ENCODE data around the gene OR2M2.

The OR2M2 gene

GRCh38 chr1:248196965-248197364 is 22.3 kb downstream of the OR2M2 start, which contains the start of gene OR2M3:
TSS of gene OR2M3 (plus strand) at chr1:248197265. CDS start at chr1:248203068, 5,803 bp downstream.
- H3K27me3 ChIP-seq (ENCODE audit: low read length), result no peaks in the 10 kb centered on the region
- H3K4me2 ChIP-seq (ENCODE audit: low read depth, low read length, poor library complexity, severe bottlenecking), result no peak within 1 kb of the TSS
- H3K9me2 ChIP-seq (replicated peaks; ENCODE audit: insufficient read depth, low read length), result no peaks in the 10 kb centered on the region
- no peaks in the 10 kb centered on the region for H3K79me2 ChIP-seq (ENCODE audit: insufficient read depth, low read length)
- no peak within 1 kb of the TSS for H3K4me3 ChIP-seq (ENCODE audit: insufficient read depth, low read length, poor library complexity, severe bottlenecking)
- no peaks in the 10 kb centered on the region for H3F3A ChIP-seq (ENCODE audit: insufficient read depth)
- H3K36me3 ChIP-seq (ENCODE audit: low read length), result no peaks in the 10 kb centered on the region
- no peaks in the 10 kb centered on the region for H4K20me1 ChIP-seq (ENCODE audit: low read depth, low read length)
- no peaks in the 10 kb centered on the region for H3K9me3 ChIP-seq (ENCODE audit: insufficient read depth, low read length)
- H2AFZ ChIP-seq (ENCODE audit: low read depth, low read length, severe bottlenecking), result no peak within 1 kb of the TSS
- H3K27ac ChIP-seq (ENCODE audit: low read depth, low read length), result no peak within 1 kb of the TSS
- H3K9ac ChIP-seq (ENCODE audit: low read length), result no peak within 1 kb of the TSS
- no peak for TF ChIP-seq CTCF (IDR thresholded peaks at IDR 0.05; ENCODE audit: insufficient read depth, low read length, poor library complexity, severe bottlenecking)
- no peak for TF ChIP-seq EZH2phosphoT487 (conservative IDR thresholded peaks at IDR 0.05; ENCODE audit: low read length)

GRCh38 chr1:248215880-248216279 is 41.3 kb downstream of the OR2M2 start:
- TF ChIP-seq CTCF (IDR thresholded peaks at IDR 0.05; ENCODE audit: insufficient read depth, low read length, poor library complexity, severe bottlenecking) (no peak), EZH2phosphoT487 (conservative IDR thresholded peaks at IDR 0.05; ENCODE audit: low read length) (no peak)
- H3K27ac ChIP-seq (ENCODE audit: low read depth, low read length), result no peak overlapping the region
- no peak overlapping the region for H3K9ac ChIP-seq (ENCODE audit: low read length)
- H3K27me3 ChIP-seq (ENCODE audit: low read length), result no peaks in the 10 kb centered on the region
- no peaks in the 10 kb centered on the region for H4K20me1 ChIP-seq (ENCODE audit: low read depth, low read length)
- no peaks in the 10 kb centered on the region for H3K36me3 ChIP-seq (ENCODE audit: low read length)
- H3K9me3 ChIP-seq (ENCODE audit: insufficient read depth, low read length), result no peaks in the 10 kb centered on the region
- no peak overlapping the region for H3K4me3 ChIP-seq (ENCODE audit: insufficient read depth, low read length, poor library complexity, severe bottlenecking)
- no peaks in the 10 kb centered on the region for H3F3A ChIP-seq (ENCODE audit: insufficient read depth)
- H3K79me2 ChIP-seq (ENCODE audit: insufficient read depth, low read length), result no peaks in the 10 kb centered on the region
- no peak overlapping the region for H2AFZ ChIP-seq (ENCODE audit: low read depth, low read length, severe bottlenecking)
- H3K9me2 ChIP-seq (replicated peaks; ENCODE audit: insufficient read depth, low read length), result no peaks in the 10 kb centered on the region
- no peak overlapping the region for H3K4me2 ChIP-seq (ENCODE audit: low read depth, low read length, poor library complexity, severe bottlenecking)

GRCh38 chr1:248225537-248225936 is 50.9 kb downstream of the OR2M2 start:
- Histone ChIP-seq H3K4me2 (ENCODE audit: low read depth, low read length, poor library complexity, severe bottlenecking) (no peak overlapping the region), H4K20me1 (ENCODE audit: low read depth, low read length) (no peaks in the 10 kb centered on the region), H3K27ac (ENCODE audit: low read depth, low read length) (no peak overlapping the region), H3K4me3 (ENCODE audit: insufficient read depth, low read length, poor library complexity, severe bottlenecking) (no peak overlapping the region), H3K79me2 (ENCODE audit: insufficient read depth, low read length) (no peaks in the 10 kb centered on the region), H3K9ac (ENCODE audit: low read length) (no peak overlapping the region), H3K36me3 (ENCODE audit: low read length) (no peaks in the 10 kb centered on the region), H3K27me3 (ENCODE audit: low read length) (no peaks in the 10 kb centered on the region), H2AFZ (ENCODE audit: low read depth, low read length, severe bottlenecking) (no peak overlapping the region), H3K9me3 (ENCODE audit: insufficient read depth, low read length) (no peaks in the 10 kb centered on the region), H3K9me2 (replicated peaks; ENCODE audit: insufficient read depth, low read length) (no peaks in the 10 kb centered on the region), H3F3A (ENCODE audit: insufficient read depth) (no peaks in the 10 kb centered on the region)
- TF ChIP-seq CTCF (IDR thresholded peaks at IDR 0.05; ENCODE audit: insufficient read depth, low read length, poor library complexity, severe bottlenecking), result no peak
- TF ChIP-seq EZH2phosphoT487 (conservative IDR thresholded peaks at IDR 0.05; ENCODE audit: low read length), result no peak
